NT2/D1 (cell line): ENCODE data around the gene PRMT1.

Experiments
- SUZ12 ChIP-seq: IDR thresholded peaks from 2 replicates; pipeline ENCODE4 v1.6.1; 2011; ENCODE audit not compliant: insufficient read length, insufficient read depth; ENCODE audit errors: extremely low read depth
- YY1 ChIP-seq: IDR thresholded peaks from 2 replicates; pipeline ENCODE4 v1.6.1; 2011; ENCODE audit not compliant: insufficient read length, insufficient read depth

GRCh38 chr19:49632576-49632975, 44.5 kb upstream of the PRMT1 start:
- TF ChIP-seq YY1 (no peak), SUZ12 (no peak)
